ENCODE results near the gene SLC25A40. TPM values are rescaled to one million over a fixed set of nuclear protein-coding genes. Genes with fewer than 3 reads are reported as not detected.
"Not testable (repeated sequence)": the region's sequence is repeated elsewhere in the genome, so short reads cannot be mapped to it uniquely, and the experiment has no call there.

Gene SLC25A40
- total RNA-seq, 2 donors from 2014 or later: 13.8 to 20.2 TPM

- no peaks in the 10 kb centered on the region for H3K9me3 ChIP-seq (ENCODE audit: control insufficient read depth, low read length, poor library complexity, severe bottlenecking)
- DNase-seq (no peak), ATAC-seq (no peak)
- Mint-ChIP-seq H3K27ac (no peak overlapping the region), H3K4me1 (peaks cover 9% of the 10 kb centered on the region), H3K4me3 (no peak overlapping the region), H3K36me3 (ENCODE audit: low read depth) (peaks cover 6% of the 10 kb centered on the region), H3K27me3 (no peaks in the 10 kb centered on the region)
These were observed 22.8 kb downstream of the SLC25A40 start for GRCh38 chr7:87853237-87853864.

GRCh38 chr7:87852306-87852705 lies 23.9 kb downstream of the SLC25A40 start:
- DNase-seq (no peak), ATAC-seq (no peak)
- no peaks in the 10 kb centered on the region for H3K9me3 ChIP-seq (ENCODE audit: control insufficient read depth, low read length, poor library complexity, severe bottlenecking)
- Mint-ChIP-seq H3K4me1 (peaks cover 9% of the 10 kb centered on the region), H3K27ac (peak overlapping the region; percentile 21), H3K36me3 (ENCODE audit: low read depth) (peaks cover 2% of the 10 kb centered on the region), H3K27me3 (no peaks in the 10 kb centered on the region), H3K4me3 (no peak overlapping the region)

- H3K4me1 Mint-ChIP-seq: peaks cover 9% of the 10 kb centered on the region
- H3K9me3 ChIP-seq (ENCODE audit: control insufficient read depth, low read length, poor library complexity, severe bottlenecking): no peaks in the 10 kb centered on the region
- no peak overlapping the region for H3K4me3 Mint-ChIP-seq
- peaks cover 2% of the 10 kb centered on the region for H3K36me3 Mint-ChIP-seq (ENCODE audit: low read depth)
- no peak for DNase-seq
- no peaks in the 10 kb centered on the region for H3K27me3 Mint-ChIP-seq
- peak overlapping the region; percentile 27 for H3K27ac Mint-ChIP-seq
- ATAC-seq: no peak
These were observed 25.1 kb downstream of the SLC25A40 start for GRCh38 chr7:87850836-87851593.

- DNase-seq: no peak
- ATAC-seq: no peak
- H3K27ac Mint-ChIP-seq: no peak overlapping the region
- peaks cover 7% of the 10 kb centered on the region for H3K36me3 Mint-ChIP-seq (ENCODE audit: low read depth)
- H3K27me3 Mint-ChIP-seq: no peaks in the 10 kb centered on the region
- H3K4me1 Mint-ChIP-seq: peaks cover 5% of the 10 kb centered on the region
- no peaks in the 10 kb centered on the region for H3K9me3 ChIP-seq (ENCODE audit: control insufficient read depth, low read length, poor library complexity, severe bottlenecking)
- H3K4me3 Mint-ChIP-seq: no peak overlapping the region
These were observed 38.6 kb downstream of the SLC25A40 start for GRCh38 chr7:87837597-87837996.

- Mint-ChIP-seq H3K4me3 (no peak overlapping the region), H3K27me3 (no peaks in the 10 kb centered on the region), H3K27ac (peak overlapping the region; percentile 72), H3K36me3 (ENCODE audit: low read depth) (peaks cover 4% of the 10 kb centered on the region), H3K4me1 (no peaks in the 10 kb centered on the region)
- ATAC-seq (no peak), DNase-seq (no peak)
- no peaks in the 10 kb centered on the region for H3K9me3 ChIP-seq (ENCODE audit: control insufficient read depth, low read length, poor library complexity, severe bottlenecking)
These were observed 43.0 kb downstream of the SLC25A40 start for GRCh38 chr7:87833130-87833529.

DNA sequence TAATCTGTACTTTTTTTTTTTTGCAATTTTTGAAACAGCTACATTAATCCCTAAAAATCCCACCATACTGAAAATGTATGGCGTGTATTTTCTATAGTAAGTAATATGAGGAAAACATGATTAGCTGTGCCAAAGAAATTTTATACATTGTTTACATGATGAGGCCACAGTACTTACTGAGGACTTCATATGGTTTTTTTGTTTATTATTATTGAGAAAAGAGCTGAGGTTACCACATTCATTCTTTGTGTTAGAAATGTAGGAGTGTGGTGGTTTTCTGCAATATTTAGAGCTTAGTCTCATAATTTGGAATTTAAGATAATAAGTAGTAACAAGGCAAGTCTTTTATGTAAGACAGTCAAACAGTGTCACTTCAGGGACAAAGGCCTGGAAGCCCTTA lies 45.1 kb downstream of the SLC25A40 start:
- Mint-ChIP-seq H3K27ac (no peak overlapping the region), H3K4me1 (no peaks in the 10 kb centered on the region), H3K36me3 (ENCODE audit: low read depth) (peaks cover 4% of the 10 kb centered on the region), H3K27me3 (no peaks in the 10 kb centered on the region), H3K4me3 (no peak overlapping the region)
- no peaks in the 10 kb centered on the region for H3K9me3 ChIP-seq (ENCODE audit: control insufficient read depth, low read length, poor library complexity, severe bottlenecking)
- ATAC-seq: no peak
- DNase-seq: no peak

- H3K27me3 Mint-ChIP-seq; H3K27ac Mint-ChIP-seq; H3K9me3 ChIP-seq (ENCODE audit: control insufficient read depth, low read length, poor library complexity, severe bottlenecking); DNase-seq; ATAC-seq; H3K4me1 Mint-ChIP-seq; H3K36me3 Mint-ChIP-seq (ENCODE audit: low read depth); H3K4me3 Mint-ChIP-seq: not testable (repeated sequence)
These were observed 47.8 kb downstream of the SLC25A40 start for GRCh38 chr7:87828383-87828782.

DNA sequence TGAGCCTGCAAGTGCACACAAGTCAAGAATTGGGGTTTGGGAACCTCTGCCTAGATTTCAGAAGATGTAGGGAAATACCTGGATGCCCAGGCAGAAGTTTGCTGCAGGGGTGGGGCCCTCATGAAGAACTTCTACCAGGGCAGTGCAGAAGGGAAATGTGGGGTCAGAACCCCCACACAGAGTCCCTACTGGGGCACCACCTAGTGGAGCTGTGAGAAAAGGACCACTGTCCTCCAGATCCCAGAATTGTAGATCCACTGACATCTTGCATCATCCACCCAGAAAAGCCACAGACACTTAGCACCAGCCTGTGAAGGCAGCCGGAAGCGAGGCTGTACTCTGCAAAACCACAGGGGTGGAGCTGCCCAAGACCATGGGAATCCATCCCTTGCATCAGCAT lies 50.8 kb downstream of the SLC25A40 start:
- DNase-seq; ATAC-seq; H3K9me3 ChIP-seq (ENCODE audit: control insufficient read depth, low read length, poor library complexity, severe bottlenecking); H3K27me3 Mint-ChIP-seq; H3K27ac Mint-ChIP-seq; H3K4me3 Mint-ChIP-seq; H3K36me3 Mint-ChIP-seq (ENCODE audit: low read depth); H3K4me1 Mint-ChIP-seq: not testable (repeated sequence)

- H3K27ac Mint-ChIP-seq; H3K36me3 Mint-ChIP-seq (ENCODE audit: low read depth); H3K4me3 Mint-ChIP-seq; H3K9me3 ChIP-seq (ENCODE audit: control insufficient read depth, low read length, poor library complexity, severe bottlenecking); H3K27me3 Mint-ChIP-seq; DNase-seq; ATAC-seq; H3K4me1 Mint-ChIP-seq: not testable (repeated sequence)
These were observed 54.1 kb downstream of the SLC25A40 start for GRCh38 chr7:87822056-87822455.

GRCh38 chr7:87818336-87818735 lies 57.8 kb downstream of the SLC25A40 start:
- Mint-ChIP-seq H3K4me1 (peaks cover 2% of the 10 kb centered on the region), H3K4me3 (no peak overlapping the region), H3K27me3 (no peaks in the 10 kb centered on the region), H3K36me3 (ENCODE audit: low read depth) (peaks cover 2% of the 10 kb centered on the region), H3K27ac (no peak overlapping the region)
- DNase-seq: no peak
- no peaks in the 10 kb centered on the region for H3K9me3 ChIP-seq (ENCODE audit: control insufficient read depth, low read length, poor library complexity, severe bottlenecking)
- ATAC-seq: no peak

- H3K27ac Mint-ChIP-seq: no peak overlapping the region
- H3K4me3 Mint-ChIP-seq: no peak overlapping the region
- H3K36me3 Mint-ChIP-seq (ENCODE audit: low read depth): peaks cover 2% of the 10 kb centered on the region
- H3K9me3 ChIP-seq (ENCODE audit: control insufficient read depth, low read length, poor library complexity, severe bottlenecking): no peaks in the 10 kb centered on the region
- H3K27me3 Mint-ChIP-seq: no peaks in the 10 kb centered on the region
- ATAC-seq (no peak), DNase-seq (no peak)
- H3K4me1 Mint-ChIP-seq: peaks cover 2% of the 10 kb centered on the region
These were observed 59.8 kb downstream of the SLC25A40 start for GRCh38 chr7:87816389-87816788.

DNA sequence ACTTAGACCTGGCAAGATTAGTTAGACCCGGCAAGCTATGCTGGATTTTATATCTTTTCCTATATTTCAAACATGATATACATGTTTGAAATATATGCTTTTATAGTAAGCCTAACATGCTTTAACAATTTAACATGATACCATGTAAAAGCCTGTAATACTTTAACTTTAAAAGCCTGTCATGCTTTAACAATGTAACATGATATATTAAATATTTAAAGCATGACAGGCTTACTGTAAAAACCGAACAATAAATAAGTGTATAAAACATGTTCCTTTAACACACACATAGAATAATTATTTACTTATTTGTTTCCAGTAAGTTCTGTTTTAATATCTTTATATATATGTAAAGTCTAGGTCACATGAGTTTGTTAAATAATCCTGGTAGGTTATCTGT lies 65.4 kb downstream of the SLC25A40 start:
- H3K27ac Mint-ChIP-seq: no peak overlapping the region
- ATAC-seq (no peak), DNase-seq (no peak)
- no peak overlapping the region for H3K4me3 Mint-ChIP-seq
- no peaks in the 10 kb centered on the region for H3K4me1 Mint-ChIP-seq
- no peaks in the 10 kb centered on the region for H3K36me3 Mint-ChIP-seq (ENCODE audit: low read depth)
- H3K9me3 ChIP-seq (ENCODE audit: control insufficient read depth, low read length, poor library complexity, severe bottlenecking): no peaks in the 10 kb centered on the region
- no peaks in the 10 kb centered on the region for H3K27me3 Mint-ChIP-seq

- Mint-ChIP-seq H3K4me3 (no peak overlapping the region), H3K36me3 (ENCODE audit: low read depth) (no peaks in the 10 kb centered on the region), H3K27ac (no peak overlapping the region), H3K27me3 (no peaks in the 10 kb centered on the region), H3K4me1 (no peaks in the 10 kb centered on the region)
- H3K9me3 ChIP-seq (ENCODE audit: control insufficient read depth, low read length, poor library complexity, severe bottlenecking): no peaks in the 10 kb centered on the region
- ATAC-seq (no peak), DNase-seq (no peak)
These were observed 66.0 kb downstream of the SLC25A40 start for GRCh38 chr7:87810130-87810529.

DNA sequence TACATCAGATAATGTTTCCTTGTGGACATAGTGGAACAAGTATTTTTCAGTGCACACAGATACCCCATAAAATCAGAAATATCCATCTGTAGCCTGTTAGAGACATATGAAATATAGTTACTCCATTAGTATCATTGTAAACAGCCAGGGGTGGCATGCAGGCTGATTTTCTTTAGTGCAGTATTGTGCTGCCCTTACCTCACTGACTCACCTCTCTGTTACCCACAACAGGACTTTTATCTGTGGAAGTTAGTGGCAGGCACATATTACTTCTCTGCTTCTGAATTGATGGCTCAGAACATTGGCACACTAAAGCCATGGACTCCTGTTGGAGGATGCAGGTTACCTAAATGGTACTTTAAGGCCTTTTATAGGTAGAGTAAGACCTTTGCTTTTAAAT lies 70.0 kb downstream of the SLC25A40 start:
- Mint-ChIP-seq H3K4me1 (no peaks in the 10 kb centered on the region), H3K36me3 (ENCODE audit: low read depth) (no peaks in the 10 kb centered on the region), H3K27me3 (no peaks in the 10 kb centered on the region), H3K4me3 (no peak overlapping the region), H3K27ac (no peak overlapping the region)
- ATAC-seq (no peak), DNase-seq (no peak)
- H3K9me3 ChIP-seq (ENCODE audit: control insufficient read depth, low read length, poor library complexity, severe bottlenecking): no peaks in the 10 kb centered on the region

Data from T-helper 17 cell (primary cell).